ENCODE results near the gene CATSPER3.

GRCh38 chr5:134968055-134968454 is 348 bp downstream of the CATSPER3 start:
- TF ChIP-seq POLR2A (IDR thresholded peaks at IDR 0.05; ENCODE audit: control extremely low read depth in 1 of 2, low read depth in 2 of 2, low read length in 2 of 2) (no peak), SUZ12 (IDR thresholded peaks at IDR 0.05; ENCODE audit: low read length) (no peak)
